HG02973 (cell line): ENCODE data around the gene IFI44.

ENCODE experiments used
- ATAC-seq: cut with Tn5 transposase; IDR thresholded peaks from one replicate; pipeline ENCODE4 v1.9.1; 2021; ENCODE audit warnings: moderate library complexity; ENCODE audit not compliant: unreplicated experiment

IFI44 gene, protein sequence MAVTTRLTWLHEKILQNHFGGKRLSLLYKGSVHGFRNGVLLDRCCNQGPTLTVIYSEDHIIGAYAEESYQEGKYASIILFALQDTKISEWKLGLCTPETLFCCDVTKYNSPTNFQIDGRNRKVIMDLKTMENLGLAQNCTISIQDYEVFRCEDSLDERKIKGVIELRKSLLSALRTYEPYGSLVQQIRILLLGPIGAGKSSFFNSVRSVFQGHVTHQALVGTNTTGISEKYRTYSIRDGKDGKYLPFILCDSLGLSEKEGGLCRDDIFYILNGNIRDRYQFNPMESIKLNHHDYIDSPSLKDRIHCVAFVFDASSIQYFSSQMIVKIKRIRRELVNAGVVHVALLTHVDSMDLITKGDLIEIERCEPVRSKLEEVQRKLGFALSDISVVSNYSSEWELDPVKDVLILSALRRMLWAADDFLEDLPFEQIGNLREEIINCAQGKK

DNA sequence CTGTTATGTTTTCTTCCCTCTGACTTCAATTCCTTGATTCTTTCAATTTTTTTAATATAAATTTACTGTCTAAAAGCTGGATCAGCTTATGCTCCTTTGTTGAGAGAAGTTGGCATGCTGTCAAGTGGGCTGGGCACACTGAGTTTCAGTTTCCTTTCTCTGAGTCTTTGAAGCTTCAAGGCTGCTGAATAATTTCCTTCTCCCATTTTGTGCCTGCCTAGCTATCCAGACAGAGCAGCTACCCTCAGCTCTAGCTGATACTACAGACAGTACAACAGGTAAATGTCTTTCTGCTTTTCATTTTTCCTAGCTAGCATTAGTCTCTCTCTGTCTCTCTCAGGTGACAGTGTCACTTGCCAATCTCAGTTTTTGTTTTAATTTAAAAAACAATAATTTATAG, at the start of gene IFI44:
IFI44 (plus strand) TSS at position 204 of the 400 bp plus-strand sequence. CDS start 365 bp downstream, outside the sequence.
- ATAC-seq, result peak; percentile 87

DNA sequence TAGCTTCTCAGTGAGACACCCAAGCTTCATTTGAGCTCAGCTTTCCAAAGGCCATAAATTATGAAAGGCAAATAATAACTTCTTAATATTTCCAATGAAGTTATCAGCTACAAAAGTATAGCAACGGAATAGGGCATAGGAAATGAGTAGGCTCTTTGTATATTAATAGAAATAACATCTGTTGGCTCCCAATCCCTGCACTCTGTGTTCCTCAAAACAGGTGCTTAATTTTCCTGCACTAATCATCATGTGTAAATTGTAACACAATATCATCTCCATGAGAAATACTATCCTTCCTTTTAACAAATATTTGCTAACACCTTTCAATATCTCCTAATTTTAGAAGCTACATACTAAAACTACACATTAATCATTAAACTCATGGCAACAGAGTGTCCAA, 48.6 kb upstream of the IFI44 start:
- no peak for ATAC-seq

DNA sequence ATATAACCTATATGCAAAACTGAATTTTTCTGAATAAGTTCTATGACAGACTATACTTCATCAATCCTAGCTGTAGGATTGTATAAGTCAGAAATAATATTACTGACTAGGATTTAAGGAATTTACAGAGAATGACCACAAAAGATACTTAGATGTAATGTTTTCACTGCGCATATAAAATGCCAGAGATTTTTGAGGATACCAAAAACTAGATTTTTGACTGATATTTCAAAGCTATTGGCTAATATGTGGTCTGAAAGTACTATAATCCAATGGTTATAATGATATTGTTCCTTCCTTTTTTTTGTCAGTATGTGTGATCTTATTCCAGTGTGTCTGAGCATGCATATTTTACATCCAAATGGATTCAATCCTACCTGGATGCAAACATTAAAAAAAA, 46.4 kb upstream of the IFI44 start:
- no peak for ATAC-seq

DNA sequence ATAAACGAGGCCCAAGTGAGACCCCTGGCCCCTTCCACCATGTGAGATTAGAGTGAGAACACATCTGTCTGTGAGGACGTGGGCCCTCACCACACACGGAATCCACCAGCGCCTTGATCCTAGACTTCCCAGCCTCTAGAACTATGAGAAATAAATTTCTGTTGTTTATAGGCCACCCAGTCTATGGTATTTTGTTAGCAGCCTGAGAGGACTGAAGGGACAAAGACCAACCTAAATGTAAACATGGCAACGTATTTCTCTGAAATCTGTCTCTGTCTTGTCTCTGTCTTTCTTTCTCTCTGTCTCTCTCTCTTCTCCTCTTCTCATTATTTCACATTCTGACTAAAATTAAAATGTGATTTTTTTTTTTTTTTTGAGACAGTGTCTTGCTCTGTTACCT, 45.0 kb upstream of the IFI44 start:
- ATAC-seq, result no peak

DNA sequence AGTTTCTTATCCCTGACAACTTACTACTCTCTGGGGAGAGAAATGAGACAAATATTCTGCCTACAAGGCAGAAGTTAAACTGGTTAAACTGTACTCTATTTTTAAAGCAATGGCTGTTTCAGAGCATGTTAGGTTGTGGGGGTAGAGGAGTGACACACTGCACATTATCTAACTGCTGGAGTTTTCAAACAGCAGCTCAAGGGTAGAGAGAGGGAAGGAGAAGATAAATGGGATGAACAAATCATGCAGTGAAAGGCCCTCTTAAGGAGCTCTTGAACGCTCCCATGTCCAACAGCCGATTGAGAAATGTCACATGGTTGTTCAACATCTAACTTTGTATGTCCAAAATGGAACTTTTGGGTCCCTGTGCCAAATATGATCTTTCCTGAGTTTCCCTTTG, 43.4 kb upstream of the IFI44 start:
- ATAC-seq, result no peak

DNA sequence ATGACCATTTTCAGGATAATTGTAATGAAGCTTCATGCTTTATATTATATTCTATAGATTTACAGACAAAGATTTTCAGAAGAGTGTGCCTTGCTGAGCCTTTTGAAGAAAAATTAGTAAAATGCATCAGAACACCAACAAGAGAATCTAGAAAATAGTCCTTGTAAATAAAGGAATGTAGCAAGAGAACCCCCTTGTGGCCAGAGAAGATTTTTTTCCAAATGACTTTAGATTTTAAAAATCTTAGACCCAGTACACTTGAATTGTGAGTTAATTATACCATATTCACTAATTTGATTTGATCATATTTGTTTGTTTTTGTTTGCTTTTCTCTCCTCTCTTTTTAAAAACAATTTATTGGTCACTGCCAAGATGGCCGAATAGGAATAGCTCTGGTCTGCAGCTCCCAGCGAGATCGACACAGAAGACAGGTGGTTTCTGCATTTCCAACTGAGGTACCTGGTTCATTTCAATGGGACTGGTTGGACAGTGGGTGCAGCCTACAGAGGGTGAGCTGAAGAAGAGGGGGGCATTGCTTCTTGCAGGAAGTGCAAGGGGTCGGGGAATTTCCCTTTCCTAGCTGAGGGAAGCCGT, 42.2 kb upstream of the IFI44 start:
- ATAC-seq, result no peak

DNA sequence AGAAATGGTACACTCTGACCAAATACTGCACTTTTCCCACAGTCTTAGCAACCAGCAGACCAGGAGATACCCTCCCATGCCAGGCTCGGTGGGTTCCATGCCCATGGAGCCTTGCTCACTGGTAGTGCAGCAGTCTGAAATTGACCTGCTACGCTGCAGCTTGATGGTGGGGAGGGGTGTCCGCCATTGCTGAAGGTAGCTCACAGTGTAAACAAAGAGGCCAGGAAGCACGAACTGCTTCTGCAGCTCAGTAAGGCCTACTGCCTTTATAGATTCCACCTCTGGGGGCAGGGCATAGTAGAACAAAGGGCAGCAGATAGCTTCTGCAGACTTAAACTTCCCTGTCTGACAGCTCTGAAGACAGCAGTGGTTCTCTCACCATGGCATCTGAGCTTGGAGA, 41.7 kb upstream of the IFI44 start:
- ATAC-seq, result no peak

DNA sequence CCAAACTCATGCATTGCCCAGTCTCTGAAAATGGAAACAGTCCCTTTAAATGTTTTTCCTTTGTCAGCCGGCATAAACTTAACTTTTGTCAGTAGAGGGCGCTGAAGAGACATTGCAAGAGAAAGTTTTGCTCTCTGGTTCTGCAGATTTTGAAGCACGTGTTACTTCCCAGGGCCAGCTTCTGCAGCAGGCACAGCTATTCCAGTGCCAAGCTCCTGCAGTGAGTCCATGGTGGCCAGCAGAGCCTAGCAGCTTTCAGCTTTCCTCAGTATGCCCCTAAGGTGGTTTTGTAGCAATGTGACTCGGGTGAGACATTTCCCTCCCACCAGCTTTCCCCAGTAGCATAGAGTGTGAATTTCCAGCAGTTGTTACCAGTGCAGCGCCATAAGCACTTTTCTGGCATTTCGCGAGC, 32.0 kb upstream of the IFI44 start:
- peak; percentile 38 for ATAC-seq

DNA sequence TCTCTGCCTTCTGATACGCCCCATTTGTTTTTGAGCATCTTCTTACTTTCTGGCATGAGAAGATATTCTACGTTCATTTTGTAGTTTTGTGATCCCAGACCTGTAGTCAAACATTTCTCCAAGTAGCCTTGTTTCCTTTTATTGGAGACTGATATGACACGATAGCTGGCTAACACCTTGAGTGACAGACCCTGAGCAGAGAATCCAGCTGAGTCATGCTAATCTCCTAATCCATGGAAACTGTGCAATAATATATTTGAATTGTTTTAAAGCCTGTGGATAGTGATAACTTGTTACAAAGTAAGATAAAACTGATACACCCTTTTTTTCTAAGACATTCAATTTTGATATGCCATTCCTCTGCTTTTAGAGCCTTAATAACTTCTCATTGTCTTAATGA, 30.6 kb upstream of the IFI44 start:
- no peak for ATAC-seq

DNA sequence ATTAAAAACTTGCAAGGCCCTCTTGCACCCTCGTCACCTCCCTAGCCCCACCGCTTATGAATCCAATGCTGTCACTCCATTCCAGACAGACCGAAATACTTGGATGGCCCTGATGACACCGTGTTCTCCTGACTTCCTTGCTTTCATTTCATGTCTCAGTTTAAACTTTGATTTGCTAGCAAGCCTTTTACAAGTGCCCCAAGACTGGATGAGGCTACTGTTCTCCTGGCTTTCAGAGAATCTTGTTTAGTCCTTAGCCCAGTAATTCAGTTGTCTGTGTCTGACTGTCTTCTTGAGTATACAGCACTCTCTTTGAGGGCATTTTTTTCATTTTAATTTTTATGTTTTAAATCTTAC, 30.2 kb upstream of the IFI44 start:
- peak; percentile 12 for ATAC-seq

DNA sequence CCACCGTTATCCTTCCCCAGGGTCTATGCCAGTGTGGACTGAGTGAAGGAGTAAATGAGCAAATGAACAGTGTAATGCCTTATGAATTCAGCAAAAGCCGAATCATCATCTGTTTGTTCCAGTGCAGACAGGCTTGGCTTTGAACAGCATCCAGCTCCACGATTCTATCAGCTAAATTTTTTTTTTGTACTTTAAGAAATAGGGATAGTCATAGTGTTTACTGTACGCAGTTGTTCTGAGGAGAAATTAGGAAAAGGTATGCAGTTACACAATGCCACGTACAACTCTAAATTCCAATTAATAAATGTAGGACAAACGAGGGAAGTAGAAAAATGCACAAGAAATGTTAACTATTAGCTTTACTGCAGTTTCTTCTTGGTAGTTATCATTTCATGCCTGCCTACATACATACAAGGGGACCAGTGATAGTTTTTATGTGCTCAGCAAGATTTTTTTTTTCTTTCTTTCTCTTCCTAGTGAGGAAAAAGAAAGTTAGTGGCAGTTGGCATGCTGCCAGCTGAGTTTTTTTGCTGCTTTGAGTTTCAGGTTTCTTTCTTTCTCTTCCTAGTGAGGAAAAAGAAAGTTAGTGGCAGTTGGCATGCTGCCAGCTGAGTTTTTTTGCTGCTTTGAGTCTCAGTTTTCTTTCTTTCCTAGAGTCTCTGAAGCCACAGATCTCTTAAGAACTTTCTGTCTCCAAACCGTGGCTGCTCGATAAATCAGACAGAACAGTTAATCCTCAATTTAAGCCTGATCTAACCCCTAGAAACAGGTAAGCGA, 29.6 kb upstream of the IFI44 start, which contains the start of gene IFI44L:
IFI44L (plus strand) TSS at position 646 of the 777 bp plus-strand sequence. CDS start 7,468 bp downstream, outside the sequence.
- ATAC-seq, result peak; percentile 32

DNA sequence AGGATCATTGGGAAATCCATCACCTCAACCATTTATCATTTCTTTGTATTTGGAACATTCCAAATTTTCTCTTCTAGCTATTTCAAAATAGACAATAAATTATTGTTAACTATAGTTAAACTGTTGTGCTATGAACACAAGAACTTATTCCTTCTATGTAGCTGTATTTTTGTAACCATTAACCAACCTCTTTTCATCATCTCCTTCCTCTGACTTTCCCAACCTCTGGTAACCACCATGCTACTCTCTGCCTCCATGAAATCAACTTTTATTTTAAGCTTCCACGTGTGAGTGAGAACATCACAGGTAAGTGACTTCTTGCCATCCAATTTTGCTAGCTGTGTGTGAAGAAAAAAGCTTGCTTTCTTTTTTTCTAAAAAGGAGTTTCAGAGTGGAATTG, 29.0 kb upstream of the IFI44 start:
- no peak for ATAC-seq

DNA sequence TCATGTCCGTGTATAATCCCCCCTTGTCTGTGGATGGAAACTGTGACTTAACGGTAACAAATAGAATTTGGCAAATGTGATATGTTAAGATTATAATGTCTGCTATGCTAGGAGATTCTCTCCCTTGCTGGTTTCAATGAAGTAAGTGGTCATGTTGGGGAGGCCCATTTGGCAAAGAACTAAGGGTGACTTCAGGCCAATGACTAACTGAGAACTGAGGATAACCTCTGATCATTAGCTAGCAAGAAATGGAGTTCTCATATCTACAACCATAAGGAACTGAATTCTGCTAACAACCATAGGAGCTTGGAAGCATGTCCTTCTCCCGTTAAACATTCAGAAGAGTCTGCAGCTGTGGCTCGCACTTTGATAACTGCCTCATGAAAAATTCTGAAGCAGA, 27.1 kb upstream of the IFI44 start:
- ATAC-seq, result no peak

DNA sequence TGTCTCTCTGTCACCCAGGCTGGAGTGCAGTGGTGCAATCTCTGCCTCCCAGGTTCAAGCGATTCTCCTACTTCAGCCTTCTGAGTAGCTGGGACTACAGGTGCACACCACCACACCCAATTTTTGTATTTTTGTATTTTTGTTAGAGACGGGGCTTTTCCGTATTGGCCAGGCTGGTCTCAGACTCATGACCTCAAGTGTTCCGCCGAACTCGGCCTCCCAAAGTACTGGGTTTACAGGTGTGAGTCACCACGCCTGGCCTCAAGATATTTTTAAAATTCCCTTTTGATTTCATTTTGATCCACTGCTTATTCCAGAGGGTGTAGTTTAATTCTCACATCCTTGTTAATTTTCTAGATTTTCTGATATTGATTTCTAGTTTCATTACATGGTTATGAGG, 25.6 kb upstream of the IFI44 start:
- ATAC-seq, result no peak

DNA sequence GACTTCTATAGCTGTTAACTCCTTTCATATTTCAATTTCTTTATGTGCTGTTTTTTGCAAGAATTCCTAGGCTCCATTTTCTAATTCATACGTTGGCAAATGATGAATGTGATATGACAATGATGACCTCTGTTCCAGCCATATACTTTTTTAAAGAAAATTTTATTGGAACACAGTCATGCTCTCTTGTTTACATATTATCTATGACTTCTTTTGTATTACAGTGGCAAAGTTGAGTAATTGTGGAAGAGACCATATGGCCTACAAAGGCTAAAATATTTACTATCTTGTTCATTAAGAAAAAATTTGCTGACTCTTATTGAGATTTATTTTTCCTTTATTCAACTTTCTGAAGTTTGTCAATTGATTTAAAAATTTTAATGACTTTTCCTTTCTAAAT, 22.3 kb upstream of the IFI44 start:
- no peak for ATAC-seq

DNA sequence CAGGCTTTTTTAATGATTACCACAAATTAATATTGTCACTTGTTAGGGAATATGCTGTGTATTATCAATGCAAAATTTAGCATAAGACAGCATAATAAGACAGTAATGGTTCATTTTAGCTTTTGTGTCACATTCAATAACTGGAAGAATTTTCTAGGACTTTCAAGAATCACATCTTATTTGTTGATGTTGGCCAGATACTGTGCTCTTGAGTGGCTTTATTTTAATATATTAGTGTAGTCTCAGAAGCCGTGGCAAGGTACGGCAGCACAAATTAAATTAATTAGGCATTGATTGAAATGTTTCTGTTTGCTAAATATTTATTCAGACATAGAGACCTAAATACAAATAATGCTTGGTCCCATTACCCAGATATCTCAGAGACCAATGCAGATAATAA, 19.0 kb upstream of the IFI44 start:
- ATAC-seq, result no peak

DNA sequence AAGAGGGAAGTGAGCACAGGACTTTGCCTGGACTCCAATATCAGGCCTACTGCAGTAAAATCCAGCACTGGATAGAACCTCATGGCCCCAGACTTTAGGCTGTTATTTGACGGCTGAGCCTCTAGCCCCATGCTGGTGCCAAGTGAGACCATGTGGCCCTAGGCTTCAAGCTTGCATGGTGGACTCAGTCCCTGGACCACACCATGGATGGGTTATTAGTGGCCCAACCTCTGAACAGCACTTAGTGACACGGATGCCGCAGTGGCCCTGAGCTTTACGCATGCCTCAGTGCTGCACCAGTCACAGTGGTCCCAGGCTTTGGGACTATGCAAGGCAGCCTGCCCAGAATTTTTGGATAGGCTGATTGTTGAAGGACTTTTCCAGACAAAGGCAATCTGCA, 16.4 kb upstream of the IFI44 start:
- no peak for ATAC-seq

DNA sequence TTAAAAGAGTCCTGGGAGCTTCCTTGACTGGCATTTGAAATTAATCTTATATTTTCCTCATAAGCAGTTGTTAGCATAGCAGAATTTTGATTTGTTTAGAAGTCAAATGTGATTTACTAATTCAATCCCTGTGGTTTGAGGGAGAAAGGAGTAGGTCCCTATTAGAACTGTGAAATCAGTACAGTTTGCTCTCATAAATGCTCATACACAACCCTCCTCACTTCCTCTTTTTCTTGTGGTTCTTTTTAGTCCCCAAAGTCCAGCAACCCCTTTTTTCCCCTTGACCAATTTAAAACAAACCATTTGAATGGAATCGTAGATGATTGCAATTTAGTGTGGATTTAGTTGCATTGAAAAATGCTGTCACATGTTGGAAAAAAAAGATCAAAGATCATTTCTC, 9.2 kb upstream of the IFI44 start:
- no peak for ATAC-seq

DNA sequence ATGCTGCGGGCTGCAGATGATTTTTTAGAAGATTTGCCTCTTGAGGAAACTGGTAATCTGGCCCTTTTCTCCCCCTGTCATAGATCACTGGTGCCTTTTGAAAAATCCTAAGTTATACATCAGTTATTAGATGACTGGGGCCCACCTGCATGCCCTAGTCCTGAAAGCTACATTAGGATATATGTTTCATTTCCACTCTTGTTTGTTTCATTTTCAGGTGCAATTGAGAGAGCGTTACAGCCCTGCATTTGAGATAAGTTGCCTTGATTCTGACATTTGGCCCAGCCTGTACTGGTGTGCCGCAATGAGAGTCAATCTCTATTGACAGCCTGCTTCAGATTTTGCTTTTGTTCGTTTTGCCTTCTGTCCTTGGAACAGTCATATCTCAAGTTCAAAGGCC, 8.1 kb upstream of the IFI44 start:
- no peak for ATAC-seq

DNA sequence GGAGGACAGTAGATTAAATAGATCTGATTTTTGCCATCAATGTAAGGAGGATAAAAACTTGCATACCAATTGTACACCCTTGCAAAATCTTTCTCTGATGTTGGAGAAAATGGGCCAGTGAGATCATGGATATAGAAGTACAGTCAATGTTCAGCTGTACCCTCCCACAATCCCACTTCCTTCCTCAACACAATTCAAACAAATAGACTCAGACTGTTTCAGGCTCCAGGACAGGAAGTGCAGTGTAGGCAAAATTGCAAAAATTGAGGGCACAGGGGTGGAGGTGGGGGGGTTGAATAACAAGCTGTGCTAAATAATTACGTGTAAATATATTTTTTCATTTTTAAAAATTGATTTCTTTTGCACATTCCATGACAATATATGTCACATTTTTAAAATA, 3.9 kb upstream of the IFI44 start:
- no peak for ATAC-seq

DNA sequence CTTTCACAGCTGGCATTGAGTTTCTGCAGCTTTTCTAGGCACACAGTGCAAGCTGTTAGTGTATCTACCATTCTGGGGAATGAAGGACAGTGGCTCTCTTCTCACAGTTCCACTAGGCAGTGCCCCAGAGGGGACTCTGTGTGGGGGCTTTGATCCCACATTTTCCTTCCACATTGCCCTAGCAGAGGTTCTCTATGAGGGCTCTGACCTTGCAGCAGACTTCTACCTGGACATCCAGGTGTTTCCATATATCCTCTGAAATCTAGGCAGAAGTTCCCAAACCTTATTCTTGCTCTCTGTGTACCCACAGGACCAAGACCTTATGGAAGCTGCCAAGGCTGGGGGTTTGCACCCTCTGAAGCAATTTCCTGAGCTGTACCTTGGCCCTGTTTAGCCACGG, 2.4 kb upstream of the IFI44 start:
- no peak for ATAC-seq

DNA sequence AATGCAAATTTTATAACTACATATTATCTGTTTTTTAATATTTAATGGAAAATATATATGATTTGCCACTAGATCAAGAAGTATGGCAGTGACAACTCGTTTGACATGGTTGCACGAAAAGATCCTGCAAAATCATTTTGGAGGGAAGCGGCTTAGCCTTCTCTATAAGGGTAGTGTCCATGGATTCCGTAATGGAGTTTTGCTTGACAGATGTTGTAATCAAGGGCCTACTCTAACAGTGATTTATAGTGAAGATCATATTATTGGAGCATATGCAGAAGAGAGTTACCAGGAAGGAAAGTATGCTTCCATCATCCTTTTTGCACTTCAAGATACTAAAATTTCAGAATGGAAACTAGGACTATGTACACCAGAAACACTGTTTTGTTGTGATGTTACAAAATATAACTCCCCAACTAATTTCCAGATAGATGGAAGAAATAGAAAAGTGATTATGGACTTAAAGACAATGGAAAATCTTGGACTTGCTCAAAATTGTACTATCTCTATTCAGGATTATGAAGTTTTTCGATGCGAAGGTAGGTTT, 556 bp downstream of the IFI44 start:
- no peak for ATAC-seq
